Kidney glomerular epithelial cell (primary cell): ENCODE measurements around the gene GPR151.
"Not testable (repeated sequence)": the region's sequence is repeated elsewhere in the genome, so short reads cannot be mapped to it uniquely, and the experiment has no call there.

Source experiments
- DNase-seq: peaks from one replicate; lab custom pipeline; 2025; lab: John Stamatoyannopoulos, UW

The GPR151 gene

GRCh38 chr5:146516151-146516475 lies at the start of gene GPR151:
Gene GPR151 (minus strand): TSS chr5:146516190. CDS start chr5:146516113, 77 bp downstream.
- DNase-seq: no peak

DNA sequence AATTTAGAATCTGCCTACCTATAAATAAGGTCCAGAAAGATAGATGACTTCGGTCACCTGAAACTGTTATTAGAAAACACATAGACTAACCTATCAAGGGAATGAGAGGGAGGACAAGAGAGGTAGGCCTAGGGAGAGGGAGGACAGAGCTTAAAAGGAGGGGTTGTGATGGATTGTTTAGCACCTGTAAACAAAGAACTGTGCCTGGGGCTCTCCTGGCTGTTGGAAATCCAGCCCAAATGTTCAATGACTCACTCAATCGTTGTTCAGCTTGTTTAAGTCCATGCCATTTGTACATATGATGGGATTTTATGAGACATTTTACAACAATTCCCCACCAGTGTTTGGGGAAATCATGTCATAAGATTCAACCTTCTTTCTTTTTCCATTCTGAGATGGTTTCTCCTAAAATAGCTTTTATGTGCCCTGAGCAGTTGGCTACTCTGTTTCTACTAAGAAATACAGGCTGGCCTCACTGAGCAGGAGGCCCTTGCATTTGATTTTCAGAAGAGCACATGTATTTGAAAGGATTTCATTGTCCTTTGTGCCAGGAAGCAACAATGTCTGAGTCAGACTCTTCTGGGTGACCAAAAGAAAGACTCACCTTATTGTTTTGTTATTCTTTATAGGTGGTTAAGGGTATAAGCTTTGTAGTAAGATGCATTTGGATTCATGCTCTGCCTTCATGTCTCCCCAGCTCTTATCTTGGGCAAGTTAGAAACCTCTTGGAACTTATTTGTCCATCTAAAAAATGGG lies 48.2 kb upstream of the GPR151 start:
- no peak for DNase-seq

GRCh38 chr5:146562461-146562860 lies 46.5 kb upstream of the GPR151 start:
- no peak for DNase-seq

DNA sequence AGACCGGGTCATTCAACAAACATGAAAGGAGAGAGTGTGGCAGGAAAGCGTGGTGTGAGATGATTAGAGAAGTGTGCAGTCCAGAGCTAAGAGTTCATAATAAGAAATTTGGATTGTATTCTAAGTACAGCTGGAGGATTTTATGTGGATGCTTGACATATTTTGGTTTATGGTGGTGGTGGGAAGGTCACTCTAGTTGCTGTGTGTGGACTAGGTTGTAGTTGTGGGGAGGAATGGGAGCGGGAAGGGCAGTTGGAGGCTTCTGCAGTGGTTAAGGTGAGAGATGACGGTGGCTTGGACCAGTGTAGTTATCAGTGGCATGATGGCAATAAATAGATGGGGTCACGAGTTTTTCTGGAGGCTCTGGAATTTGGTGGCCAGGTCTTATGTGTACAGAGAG lies 45.7 kb upstream of the GPR151 start:
- DNase-seq: no peak

DNA sequence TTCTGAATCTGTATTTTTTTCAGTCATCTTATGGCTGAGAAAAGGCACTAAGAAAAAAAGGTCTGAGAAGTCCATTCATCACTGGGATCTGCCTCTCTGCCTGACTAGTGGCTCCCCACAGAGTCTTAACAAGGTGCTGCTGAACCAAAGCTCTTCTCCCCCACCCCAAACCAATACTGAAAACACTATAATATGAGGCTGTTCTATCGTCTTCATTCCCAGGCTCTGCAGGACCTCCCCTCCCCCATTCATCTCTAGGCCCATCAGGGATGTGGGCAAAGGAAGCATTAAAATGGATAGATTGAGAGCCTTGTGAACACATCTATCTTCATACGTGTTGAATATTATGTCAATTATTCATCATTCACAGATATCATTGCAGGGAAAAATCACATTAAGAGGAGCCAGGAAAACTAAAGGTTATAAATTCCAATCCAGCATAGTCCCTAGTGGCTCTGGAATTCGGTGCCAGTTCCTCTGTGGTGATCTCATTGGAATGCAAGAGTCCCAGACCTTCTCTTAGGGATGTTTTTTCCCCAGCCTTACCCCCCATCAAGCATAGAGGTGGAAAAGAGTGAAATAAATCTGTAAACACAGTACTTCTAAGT lies 44.3 kb upstream of the GPR151 start:
- DNase-seq: peak; percentile 70

GRCh38 chr5:146556884-146557283 lies 40.9 kb upstream of the GPR151 start:
- not testable (repeated sequence) for DNase-seq

GRCh38 chr5:146553446-146553845 lies 37.5 kb upstream of the GPR151 start:
- DNase-seq: no peak

DNA sequence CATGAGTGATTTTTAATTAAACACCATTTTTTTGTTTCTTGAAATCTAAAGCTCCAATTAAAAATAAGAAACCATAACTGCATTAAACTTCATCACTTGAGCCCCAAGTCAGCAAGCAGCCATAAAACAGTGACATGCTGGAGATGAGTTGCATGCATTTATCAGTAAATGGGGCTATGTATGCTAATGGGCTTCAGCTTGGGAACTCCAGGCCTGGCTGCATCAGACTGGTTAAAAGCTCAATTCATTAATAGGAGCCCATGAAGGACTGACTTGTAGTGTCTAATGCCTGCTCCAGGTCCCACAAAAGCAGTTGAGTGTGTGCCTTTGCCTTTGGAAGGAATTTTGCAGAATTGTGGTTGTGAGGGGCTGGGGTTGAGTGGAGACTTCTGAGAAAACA lies 33.6 kb upstream of the GPR151 start:
- DNase-seq: no peak

DNA sequence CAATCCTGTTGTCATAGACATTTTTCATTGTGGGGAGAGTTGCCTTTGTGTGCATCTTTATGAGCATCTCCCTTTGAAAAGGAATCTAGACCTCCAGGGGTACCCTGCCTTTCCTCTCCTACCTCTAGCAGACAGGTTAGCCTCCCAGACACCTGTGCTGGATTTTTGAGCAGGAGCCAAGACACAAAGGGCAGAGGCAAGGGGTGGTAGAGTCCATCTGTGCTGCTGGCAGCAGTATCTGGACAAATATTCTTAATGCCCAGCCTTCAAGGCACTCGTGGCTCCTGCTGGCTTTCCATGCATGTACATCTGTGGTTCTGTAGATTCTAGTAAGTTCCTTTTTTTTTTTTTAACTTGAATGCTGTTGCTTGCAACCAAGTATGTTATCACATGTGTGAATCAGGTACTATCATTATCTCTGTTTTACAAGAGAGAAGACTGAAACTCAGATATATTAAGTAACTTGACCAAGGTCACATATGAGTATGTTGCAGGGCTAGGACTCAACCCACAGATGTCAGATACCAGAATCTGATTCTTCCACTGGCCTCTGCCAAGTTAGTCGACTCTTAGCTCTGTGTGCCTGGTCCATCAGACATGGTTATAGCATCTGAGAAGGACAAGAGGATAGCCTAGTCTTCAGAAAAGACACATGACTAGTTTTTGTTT lies 32.9 kb upstream of the GPR151 start:
- no peak for DNase-seq

DNA sequence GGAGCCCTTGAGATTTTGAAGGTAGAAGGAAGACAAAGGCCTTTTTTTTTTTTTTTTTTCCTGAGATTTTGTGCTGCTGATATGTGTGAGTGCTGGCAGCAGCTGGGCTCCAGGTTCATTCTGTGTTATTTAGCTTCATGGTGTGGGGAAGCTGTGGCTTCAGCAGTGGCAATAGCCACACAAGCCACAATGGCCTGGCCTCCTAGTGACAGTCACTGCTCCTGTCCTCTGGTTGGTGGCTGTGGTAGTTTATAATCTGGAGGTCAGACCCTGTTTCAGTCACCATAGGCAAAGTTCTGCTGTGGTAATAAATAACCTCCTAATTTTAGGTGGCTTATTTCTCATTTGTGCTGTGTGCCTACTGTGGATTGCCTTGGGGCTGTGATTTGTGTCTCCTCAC lies 28.2 kb upstream of the GPR151 start:
- DNase-seq: no peak

DNA sequence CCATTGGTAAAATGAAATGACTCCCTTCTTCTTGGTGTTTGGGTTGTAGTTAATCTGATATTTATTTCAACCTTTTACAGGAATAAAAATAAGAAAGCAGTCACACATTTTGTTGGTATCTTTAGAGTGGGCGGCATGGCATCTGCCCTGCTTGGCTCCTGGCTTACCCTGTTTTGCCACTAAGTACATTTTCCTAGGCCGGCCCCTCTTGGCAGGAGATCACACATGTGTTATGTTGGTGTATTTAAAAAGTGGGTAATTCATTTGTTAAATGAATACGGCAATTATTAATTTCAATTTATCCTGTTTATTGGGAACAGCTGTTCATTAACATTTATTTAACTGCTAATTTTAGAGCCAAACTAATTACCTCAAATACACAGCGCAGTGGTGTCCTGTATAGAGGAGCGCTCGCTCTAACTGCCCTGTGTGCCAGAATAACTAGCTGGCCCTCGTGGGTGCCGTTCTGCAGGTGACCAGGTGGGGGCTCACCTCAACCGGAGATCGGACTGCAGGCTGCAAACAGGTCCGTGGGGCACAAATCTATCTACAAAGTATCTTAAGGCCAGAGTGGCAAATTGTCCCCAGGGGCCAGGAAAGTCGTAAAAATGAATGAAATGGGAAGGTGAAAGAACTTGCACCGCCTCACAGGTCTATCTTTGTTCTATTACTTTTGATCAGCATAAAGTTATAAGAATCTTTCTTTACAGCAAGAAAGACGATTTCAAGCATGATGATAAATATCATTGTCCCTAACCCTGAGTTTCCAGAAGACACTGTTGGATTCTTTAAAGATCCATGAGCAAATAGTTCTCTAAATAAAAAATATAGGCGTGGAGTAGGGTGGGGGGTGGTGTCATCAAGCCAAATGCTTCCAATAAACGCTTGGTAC lies 26.2 kb upstream of the GPR151 start:
- peak; percentile 55 for DNase-seq

DNA sequence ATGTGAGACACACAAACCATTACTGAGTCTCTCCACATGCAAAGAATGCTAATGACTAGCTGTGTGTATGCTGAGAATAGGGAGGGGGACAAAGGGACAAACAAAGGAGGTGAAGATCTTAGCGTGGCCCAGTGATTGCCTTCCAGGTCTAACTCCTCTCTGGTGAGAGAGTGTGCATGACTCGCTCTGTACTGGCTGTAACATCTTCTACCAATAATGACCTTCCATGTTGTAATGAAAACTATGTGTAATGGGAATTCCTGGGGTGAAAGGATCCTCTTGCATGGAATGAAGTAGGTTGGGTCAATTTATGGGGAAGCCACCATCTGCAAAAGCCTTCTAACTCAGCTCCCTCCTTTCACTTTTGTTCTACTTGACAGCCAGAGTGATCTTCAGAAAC lies 24.4 kb upstream of the GPR151 start:
- no peak for DNase-seq

DNA sequence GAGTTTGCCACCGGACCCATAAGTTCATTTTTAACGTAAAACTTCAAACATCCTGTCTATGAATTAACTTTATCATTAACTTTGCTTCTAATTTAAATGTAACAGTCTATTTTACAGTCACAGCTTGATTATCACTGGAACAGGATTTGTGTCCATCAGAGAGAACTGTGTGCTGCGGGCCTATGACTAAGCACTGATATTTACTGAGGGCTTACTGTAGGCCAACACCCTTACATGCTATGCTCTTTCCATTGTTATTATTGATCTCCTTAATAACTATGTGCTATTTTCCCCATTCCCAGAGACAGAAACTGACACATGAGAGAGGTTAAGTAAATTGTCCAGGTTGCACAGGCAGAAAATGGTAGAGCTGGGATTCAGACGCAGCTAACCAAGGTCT lies 24.0 kb upstream of the GPR151 start:
- no peak for DNase-seq

DNA sequence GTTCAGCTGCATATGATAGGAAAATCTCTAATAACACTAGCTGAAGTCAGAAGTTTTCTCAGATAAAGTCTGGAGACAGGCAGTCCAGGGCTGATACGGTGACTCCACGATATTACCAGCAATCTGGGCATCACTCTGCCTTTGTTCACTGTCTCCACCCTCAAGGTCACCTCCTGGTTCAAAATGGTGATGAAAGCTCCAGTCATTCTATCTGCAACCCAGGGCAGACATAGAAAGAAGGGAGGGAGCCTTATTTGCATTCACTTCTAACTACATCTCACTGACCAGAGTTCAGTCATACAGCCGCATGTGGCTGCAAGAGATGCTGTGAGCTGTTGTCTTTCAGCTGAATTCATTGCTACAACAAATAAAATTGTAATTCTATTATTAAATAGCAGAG lies 22.4 kb upstream of the GPR151 start:
- no peak for DNase-seq

DNA sequence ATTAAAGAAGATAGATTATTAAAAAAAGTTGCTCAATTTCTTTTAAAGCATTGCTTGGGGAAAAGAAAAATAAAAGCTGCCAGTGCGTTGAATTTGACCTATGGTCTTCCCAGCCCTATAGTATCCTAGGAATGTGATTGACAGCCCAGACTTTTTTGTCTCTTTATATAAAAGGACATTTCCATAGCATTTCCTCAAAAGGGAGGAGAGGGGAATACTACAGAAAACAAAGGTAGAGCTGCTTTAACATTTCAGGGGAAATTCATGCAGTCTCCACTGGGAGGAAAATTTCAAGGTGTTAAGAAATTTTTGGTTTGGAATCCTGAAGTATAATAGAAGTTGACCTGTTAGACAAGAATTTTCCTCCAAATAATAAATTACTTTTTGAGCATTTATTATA lies 17.9 kb upstream of the GPR151 start:
- DNase-seq: no peak

- peak; percentile 74 for DNase-seq
Measured at GRCh38 chr5:146533260-146533857, 17.4 kb upstream of the GPR151 start.

DNA sequence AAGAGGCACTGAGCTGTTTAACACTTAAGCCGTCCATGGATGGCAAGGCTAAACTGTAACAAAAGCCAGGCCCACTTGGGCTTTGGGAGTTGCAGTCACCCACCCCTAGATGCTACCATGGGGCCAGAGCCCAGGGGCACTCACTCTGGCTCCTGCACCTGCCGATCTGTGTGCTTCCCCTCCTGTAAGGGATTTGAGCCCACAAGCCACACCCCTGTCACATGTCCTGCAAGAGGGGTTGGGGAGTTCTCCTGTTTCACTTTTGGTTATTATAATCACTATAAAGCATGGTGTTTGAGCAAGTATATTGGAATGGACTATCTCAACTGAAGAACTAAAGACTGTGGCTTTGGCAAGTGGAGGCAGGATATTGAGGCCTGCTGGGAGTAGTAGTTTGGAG lies 14.0 kb upstream of the GPR151 start:
- no peak for DNase-seq

- no peak for DNase-seq
Measured at GRCh38 chr5:146528236-146528635, 12.2 kb upstream of the GPR151 start.

DNA sequence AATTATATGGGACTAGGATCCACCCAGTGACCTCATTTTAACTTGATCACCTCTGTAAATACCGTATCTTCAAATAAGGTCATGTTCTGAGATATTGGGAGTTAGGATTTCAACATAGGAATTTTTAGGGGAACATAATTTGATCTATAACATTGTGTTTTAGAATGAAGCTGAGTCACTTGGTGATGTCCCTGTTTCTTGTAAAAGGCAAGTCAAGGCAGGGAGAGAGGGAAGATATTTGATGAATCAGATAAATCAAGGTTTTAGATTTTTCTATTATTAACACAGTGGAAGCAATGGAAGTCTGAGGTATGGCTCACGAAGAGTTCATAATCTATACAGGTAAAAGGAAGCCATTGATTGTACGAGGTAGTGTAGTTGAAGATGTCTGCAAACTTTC lies 11.8 kb upstream of the GPR151 start:
- no peak for DNase-seq

DNA sequence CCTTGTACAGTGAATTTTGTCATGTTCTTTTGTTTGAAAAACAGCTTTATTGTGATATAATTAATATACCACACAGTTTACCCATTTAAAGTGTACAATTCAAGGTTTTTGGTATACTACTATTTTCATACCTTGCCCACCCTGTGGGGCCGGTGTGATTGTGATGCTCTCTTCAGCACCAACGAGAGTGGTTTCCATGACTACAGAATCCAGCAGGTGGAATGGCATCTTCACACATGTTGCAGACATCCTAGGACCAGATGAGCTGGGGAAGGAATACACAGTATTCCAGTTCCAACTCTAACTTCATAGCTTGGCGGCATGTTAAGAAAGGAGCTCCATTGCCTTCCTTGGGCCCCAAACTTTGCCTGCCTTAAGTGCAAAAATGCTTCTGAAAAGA lies 7.7 kb upstream of the GPR151 start:
- DNase-seq: no peak

DNA sequence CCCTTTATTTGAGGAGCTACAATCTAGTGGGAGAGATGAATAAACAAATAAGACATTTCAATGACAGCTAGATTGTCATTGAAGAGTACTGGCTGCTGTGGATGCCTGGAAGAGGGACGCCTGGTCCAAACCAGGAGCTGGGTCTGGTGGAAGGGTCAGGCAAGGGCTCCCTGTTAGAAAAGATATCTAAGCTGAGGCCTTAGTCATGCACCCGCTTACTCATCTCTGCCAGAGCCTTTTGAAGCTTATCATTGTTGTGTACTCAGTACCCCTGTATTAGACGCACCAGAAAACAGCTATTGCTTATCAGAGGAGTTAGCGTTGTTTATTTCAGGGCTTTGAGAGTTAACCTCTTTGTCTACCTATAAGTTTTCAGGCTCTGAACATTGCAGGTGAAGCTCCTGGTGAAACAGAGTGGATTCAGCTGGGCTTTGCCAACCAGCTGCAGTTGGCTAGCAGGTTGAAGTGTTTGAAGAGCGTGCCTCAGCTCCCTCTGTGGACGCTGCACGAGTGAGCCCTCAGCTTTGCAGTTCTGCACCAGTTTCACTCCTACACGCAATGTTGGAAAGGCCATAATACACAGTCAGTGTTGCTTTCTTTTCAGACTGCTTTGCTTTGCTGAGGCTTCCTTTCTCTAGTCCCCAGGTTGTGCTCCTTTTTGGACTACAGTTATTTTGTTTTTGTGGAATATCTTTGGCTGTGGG lies 5.6 kb upstream of the GPR151 start:
- no peak for DNase-seq
